Keratinocyte (primary cell): ENCODE measurements around the gene ANKS1B. TPM values are rescaled to one million over a fixed set of nuclear protein-coding genes. Genes with fewer than 3 reads are reported as not detected.

Experiments
- DNase-seq: peaks from one replicate; pipeline ENCODE4 v3.0.0-alpha.2; 2011; ENCODE audit warnings: low read depth, missing footprints, low spot score
- FAIRE-seq: peaks from 2 replicates; lab custom pipeline; 2011; peaks lifted over from hg19 to GRCh38; lab: Jason Lieb, UNC
- H2AFZ ChIP-seq: 2 replicates; pipeline ENCODE4 v1.6.0; 2012; ENCODE audit warnings: low read length, control low read depth, inconsistent platforms; ENCODE audit not compliant: control insufficient read depth
- H3K27ac ChIP-seq: 2 replicates; pipeline ENCODE4 v1.5.1; 2011; ENCODE audit warnings: low read length; ENCODE audit not compliant: control insufficient read depth, insufficient read depth
- H3K27me3 ChIP-seq: 3 replicates; pipeline ENCODE4 v1.6.0; 2011; ENCODE audit warnings: low read length; ENCODE audit not compliant: control insufficient read depth, insufficient read depth; ENCODE audit errors: extremely low read depth
- H3K36me3 ChIP-seq, 2 experiments: 2 replicates in 1 of 2; 3 replicates in 1 of 2; pipeline ENCODE4 v1.5.1; 2011; ENCODE audit warnings: low read length in 2 of 2, mild to moderate bottlenecking in 1 of 2; ENCODE audit not compliant: control insufficient read depth in 2 of 2, insufficient read depth in 2 of 2; ENCODE audit errors: extremely low read depth in 1 of 2
- H3K4me1 ChIP-seq: 3 replicates; pipeline ENCODE4 v1.5.1; 2011; ENCODE audit warnings: low read length; ENCODE audit not compliant: control insufficient read depth, insufficient read depth; ENCODE audit errors: extremely low read depth
- H3K4me2 ChIP-seq: 3 replicates; pipeline ENCODE4 v1.6.0; 2011; ENCODE audit warnings: low read depth, low read length; ENCODE audit not compliant: control insufficient read depth, insufficient read depth; ENCODE audit errors: extremely low read depth
- H3K4me3 ChIP-seq, 3 experiments: fragments of 200-600 bp in 1 of 3; sonication (generic) in 1 of 3; 2 replicates in 2 of 3; 3 replicates in 1 of 3; pipeline ENCODE4 v1.5.1; 2011 to 2016; ENCODE audit warnings: low read length in 3 of 3, mild to moderate bottlenecking in 3 of 3, control low read depth in 2 of 3, inconsistent platforms in 1 of 3, low read depth in 1 of 3, mixed read lengths in 1 of 3, mixed run types in 1 of 3, moderate library complexity in 1 of 3; ENCODE audit not compliant: control insufficient read depth in 2 of 3, insufficient read depth in 2 of 3; ENCODE audit errors: extremely low read depth in 1 of 3
- H3K79me2 ChIP-seq: 2 replicates; pipeline ENCODE4 v1.6.0; 2012; ENCODE audit warnings: low read length; ENCODE audit not compliant: control insufficient read depth, insufficient read depth
- H3K9ac ChIP-seq: 3 replicates; pipeline ENCODE4 v1.6.0; 2011; ENCODE audit warnings: low read length; ENCODE audit not compliant: control insufficient read depth, insufficient read depth; ENCODE audit errors: extremely low read depth
- H3K9me1 ChIP-seq: 3 replicates; pipeline ENCODE4 v1.6.0; 2011; ENCODE audit warnings: low read length; ENCODE audit not compliant: control insufficient read depth, insufficient read depth; ENCODE audit errors: extremely low read depth
- H3K9me3 ChIP-seq: 2 replicates; pipeline ENCODE4 v1.5.1; 2012; ENCODE audit warnings: low read depth, low read length; ENCODE audit not compliant: control insufficient read depth
- H4K20me1 ChIP-seq: 3 replicates; pipeline ENCODE4 v1.6.0; 2011; ENCODE audit warnings: low read length; ENCODE audit not compliant: control insufficient read depth, insufficient read depth; ENCODE audit errors: extremely low read depth
- CTCF ChIP-seq, 3 experiments: IDR thresholded peaks in 1 of 3; conservative IDR thresholded peaks in 1 of 3; optimal IDR thresholded peaks in 1 of 3; 2 replicates in 2 of 3; 3 replicates in 1 of 3; pipeline versions ENCODE3 to v1.5.1; 2011; ENCODE audit warnings: low read length in 3 of 3, mild to moderate bottlenecking in 3 of 3, moderate library complexity in 2 of 3, control low read depth in 1 of 3, inconsistent platforms in 1 of 3; ENCODE audit not compliant: insufficient read depth in 2 of 3; ENCODE audit errors: extremely low read depth in 1 of 3
- EZH2 ChIP-seq: IDR thresholded peaks from one replicate; pipeline ENCODE4 v1.6.1; 2012; ENCODE audit warnings: inconsistent platforms, mild to moderate bottlenecking, low read length, moderate library complexity
- dilution Hi-C: fragments of 300-500 bp; cut with MboI; formaldehyde crosslinking; loops from one replicate; pipeline ENCODE4 v1.7.0; 2020; ENCODE audit warnings: low sequenced_read_pairs; ENCODE audit not compliant: extremely low pct_ligation_motif_present
- polyA plus RNA-seq, 5 experiments: library from polyadenylated mRNA; depleted of rRNA in 3 of 5; stranded (reverse) in 3 of 5; stranded (forward) in 1 of 5; unstranded in 1 of 5; fragments of >200 nt; gene quantifications; 1 replicate in 1 of 5; 2 replicates in 3 of 5; 3 replicates in 1 of 5; pipeline versions ENCODE4 v1.2.1 to v1.2.3, GENCODE V29; 2011 to 2012; ENCODE audit warnings: missing spikeins in 2 of 5, low read depth in 1 of 5, low replicate concordance in 1 of 5

ANKS1B gene
- polyA plus RNA-seq, 1 donor (not counting 4 experiments of a cell fraction or from before 2014, with no cell fraction given): not detected

DNA sequence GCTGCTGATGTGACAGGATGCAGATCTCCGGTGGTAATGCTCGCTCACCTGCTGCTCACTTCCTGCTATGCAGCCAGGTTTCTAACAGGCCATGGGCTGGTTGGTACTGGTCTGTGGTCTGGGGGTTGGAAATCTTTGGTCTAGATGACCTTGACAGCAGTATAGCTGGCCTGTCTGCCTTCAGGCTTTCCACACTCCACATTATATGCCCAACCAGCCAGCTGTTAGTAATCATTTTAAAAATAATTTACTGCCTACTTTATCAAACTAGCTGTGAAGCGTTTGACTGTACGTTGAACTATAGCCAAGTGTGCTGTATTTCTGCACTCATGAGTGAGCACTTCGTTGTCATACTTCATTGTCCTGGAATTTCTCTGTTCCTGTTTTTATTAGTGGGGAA, 761.2 kb downstream of the ANKS1B start:
- H3K27ac ChIP-seq: no peak overlapping the region
- no peaks in the 10 kb centered on the region for H3K9me3 ChIP-seq
- H2AFZ ChIP-seq: no peak overlapping the region
- H3K36me3 ChIP-seq: no peaks in the 10 kb centered on the region
- no peaks in the 10 kb centered on the region for H3K4me1 ChIP-seq
- no peaks in the 10 kb centered on the region for H3K9me1 ChIP-seq
- H3K27me3 ChIP-seq: no peaks in the 10 kb centered on the region
- dilution Hi-C loops: no loop called here
- no peak for TF ChIP-seq EZH2
- no peak for TF ChIP-seq CTCF (optimal IDR thresholded peaks at IDR 0.05 in 1 of 3, IDR thresholded peaks at IDR 0.05 in 1 of 3, conservative IDR thresholded peaks at IDR 0.05 in 1 of 3; ENCODE audit: extremely low read depth in 1 of 3, insufficient read depth in 2 of 3, low read length in 3 of 3)
- FAIRE-seq: no peak
- H3K9ac ChIP-seq: no peak overlapping the region
- no peaks in the 10 kb centered on the region for H3K79me2 ChIP-seq
- no peaks in the 10 kb centered on the region for H4K20me1 ChIP-seq
- no peak overlapping the region for H3K4me2 ChIP-seq
- H3K4me3 ChIP-seq: no peak overlapping the region
- no peak for DNase-seq

DNA sequence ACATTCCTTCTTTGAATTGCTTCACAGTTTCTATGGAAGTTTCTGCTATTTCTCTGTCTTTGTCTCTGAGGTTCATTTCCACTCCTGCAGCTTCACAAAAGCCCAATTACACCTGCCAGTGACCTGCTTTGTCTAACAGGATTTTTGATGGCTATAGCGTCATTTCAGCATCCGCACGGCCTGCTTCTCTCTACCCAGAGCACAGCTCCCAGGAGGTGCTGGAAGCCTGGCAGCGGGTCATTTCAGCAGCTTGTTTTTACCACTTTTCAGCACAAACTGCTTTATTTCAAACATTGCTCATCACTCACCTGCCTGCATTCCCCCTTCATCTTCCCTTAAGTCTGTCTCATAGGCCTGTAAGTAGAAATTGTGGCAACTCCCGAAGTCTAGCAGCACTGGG, 771.7 kb downstream of the ANKS1B start:
- no peaks in the 10 kb centered on the region for H3K9me1 ChIP-seq
- H3K27ac ChIP-seq: no peak overlapping the region
- H3K36me3 ChIP-seq: no peaks in the 10 kb centered on the region
- H4K20me1 ChIP-seq: no peaks in the 10 kb centered on the region
- no peak overlapping the region for H3K9ac ChIP-seq
- H3K79me2 ChIP-seq: no peaks in the 10 kb centered on the region
- dilution Hi-C loops: no loop called here
- H3K27me3 ChIP-seq: no peaks in the 10 kb centered on the region
- no peaks in the 10 kb centered on the region for H3K4me1 ChIP-seq
- H2AFZ ChIP-seq: no peak overlapping the region
- DNase-seq (no peak), FAIRE-seq (no peak)
- H3K4me3 ChIP-seq: no peak overlapping the region
- no peak overlapping the region for H3K4me2 ChIP-seq
- TF ChIP-seq EZH2 (no peak), CTCF (optimal IDR thresholded peaks at IDR 0.05 in 1 of 3, IDR thresholded peaks at IDR 0.05 in 1 of 3, conservative IDR thresholded peaks at IDR 0.05 in 1 of 3; ENCODE audit: extremely low read depth in 1 of 3, insufficient read depth in 2 of 3, low read length in 3 of 3) (no peak)
- no peaks in the 10 kb centered on the region for H3K9me3 ChIP-seq
